Endothelial cell of umbilical vein (primary cell): ENCODE measurements around the gene NALCN. TPM values are rescaled to one million over a fixed set of nuclear protein-coding genes. Genes with fewer than 3 reads are reported as not detected.

ENCODE experiments used
- Bru-seq: library from RNA; stranded (reverse); fragments of 400-500 nt; gene quantifications from one replicate; lab custom pipeline; 2021; lab: Mats Ljungman, UMichigan
- BruChase-seq, 2 experiments: library from RNA; stranded (reverse); fragments of 400-500 nt; gene quantifications; one replicate each; lab custom pipeline; 2021; lab: Mats Ljungman, UMichigan
- BruUV-seq: library from RNA; stranded (reverse); fragments of 400-500 nt; replicated peaks from 2 replicates; lab custom pipeline; 2021; lab: Mats Ljungman, UMichigan
- CTCF ChIA-PET: fragments of 300-600, 350-600 bp; sonication (Branson Sonifier 250); formaldehyde crosslinking; loops from one replicate; lab custom pipeline; 2021; ENCODE audit warnings: antibody characterized with exemption, inconsistent platforms; lab: Charles Lee
- POLR2A ChIA-PET: fragments of 300-600, 350-600 bp; sonication (Branson Sonifier 250); formaldehyde crosslinking; loops from one replicate; lab custom pipeline; 2021; ENCODE audit warnings: antibody characterized with exemption, inconsistent platforms; lab: Charles Lee
- DNase-seq: peaks from one replicate; pipeline ENCODE4 v3.0.0-alpha.2; 2011; ENCODE audit warnings: low read depth, low spot score
- FAIRE-seq: peaks from 2 replicates; lab custom pipeline; 2011; peaks lifted over from hg19 to GRCh38; lab: Jason Lieb, UNC
- H2AFZ ChIP-seq: 2 replicates; pipeline ENCODE4 v1.6.0; 2012; ENCODE audit warnings: low read depth, low read length, control low read depth, inconsistent platforms
- H3K27ac ChIP-seq: 2 replicates; pipeline ENCODE4 v1.5.1; 2011; ENCODE audit warnings: low read depth, mild to moderate bottlenecking, control low read depth, low read length, moderate library complexity; ENCODE audit not compliant: insufficient read depth
- H3K27me3 ChIP-seq, 2 experiments: 2 replicates each; pipeline versions ENCODE4 v1.6.0 to v1.6.1; 2011; ENCODE audit warnings: low read length in 2 of 2, mixed read lengths in 1 of 2; ENCODE audit not compliant: control insufficient read depth in 2 of 2, insufficient read depth in 2 of 2
- H3K36me3 ChIP-seq, 2 experiments: 2 replicates in 1 of 2; 3 replicates in 1 of 2; pipeline ENCODE4 v1.5.1; 2011; ENCODE audit warnings: low read length in 2 of 2, mild to moderate bottlenecking in 1 of 2, moderate library complexity in 1 of 2; ENCODE audit not compliant: control insufficient read depth in 2 of 2, insufficient read depth in 2 of 2; ENCODE audit errors: extremely low read depth in 1 of 2
- H3K4me1 ChIP-seq: 3 replicates; pipeline ENCODE4 v1.5.1; 2011; ENCODE audit warnings: mild to moderate bottlenecking, low read length; ENCODE audit not compliant: control insufficient read depth, insufficient read depth; ENCODE audit errors: extremely low read depth
- H3K4me2 ChIP-seq: 2 replicates; pipeline ENCODE4 v1.6.1; 2011; ENCODE audit warnings: low read length, control low read depth, mixed read lengths; ENCODE audit not compliant: insufficient read depth
- H3K4me3 ChIP-seq, 3 experiments: fragments of 200-600 bp in 1 of 3; sonication (generic), shearing (Covaris generic) in 1 of 3; replicated peaks in 1 of 3; 2 replicates each; pipeline ENCODE4 v1.5.1; 2011 to 2016; ENCODE audit warnings: control low read depth in 3 of 3, low read length in 3 of 3, mild to moderate bottlenecking in 2 of 3, inconsistent platforms in 1 of 3, low read depth in 1 of 3, moderate library complexity in 1 of 3; ENCODE audit not compliant: insufficient read depth in 1 of 3
- H3K79me2 ChIP-seq: 2 replicates; pipeline ENCODE4 v1.6.0; 2012; ENCODE audit warnings: low read length, inconsistent platforms; ENCODE audit not compliant: control insufficient read depth, insufficient read depth
- H3K9ac ChIP-seq: replicated peaks from 2 replicates; pipeline ENCODE3; 2011; ENCODE audit warnings: low read length, control low read depth; ENCODE audit not compliant: insufficient read depth; ENCODE audit errors: extremely low read depth
- H3K9me1 ChIP-seq: replicated peaks from 3 replicates; pipeline ENCODE4 v1.6.0; 2011; ENCODE audit warnings: mild to moderate bottlenecking, low read length; ENCODE audit not compliant: control insufficient read depth, insufficient read depth; ENCODE audit errors: extremely low read depth
- H3K9me3 ChIP-seq: replicated peaks from 2 replicates; pipeline ENCODE4 v1.5.1; 2012; ENCODE audit warnings: low read length, inconsistent platforms; ENCODE audit not compliant: control insufficient read depth, insufficient read depth
- H4K20me1 ChIP-seq: replicated peaks from 2 replicates; pipeline ENCODE3; 2011; ENCODE audit warnings: mild to moderate bottlenecking, low read length; ENCODE audit not compliant: control insufficient read depth, insufficient read depth; ENCODE audit errors: extremely low read depth
- EZH2 ChIP-seq: IDR thresholded peaks from 2 replicates; pipeline ENCODE4 v1.6.1; 2012; ENCODE audit warnings: borderline replicate concordance, low read depth, mild to moderate bottlenecking, moderate library complexity, low read length, inconsistent platforms; ENCODE audit not compliant: severe bottlenecking
- FOS ChIP-seq: IDR thresholded peaks from 2 replicates; pipeline ENCODE4 v1.6.1; 2011; ENCODE audit warnings: mild to moderate bottlenecking, low read length, moderate library complexity, borderline replicate concordance; ENCODE audit not compliant: insufficient read depth
- GATA2 ChIP-seq: IDR thresholded peaks from 2 replicates; pipeline ENCODE4 v1.7.0; 2011; ENCODE audit warnings: low read depth, mild to moderate bottlenecking, moderate library complexity, mixed read lengths, low read length; ENCODE audit not compliant: insufficient read length, insufficient read depth
- JUN ChIP-seq: IDR thresholded peaks from 2 replicates; pipeline ENCODE4 v1.6.1; 2011; ENCODE audit warnings: borderline replicate concordance, low read depth; ENCODE audit not compliant: insufficient read length, insufficient read depth
- MAX ChIP-seq: IDR thresholded peaks from 2 replicates; pipeline ENCODE4 v1.6.1; 2011; ENCODE audit not compliant: insufficient read depth, insufficient read length
- MYC ChIP-seq: IDR thresholded peaks from one replicate; pipeline ENCODE4 v1.6.1; 2011; ENCODE audit warnings: mild to moderate bottlenecking, low read depth, low read length
- POLR2A ChIP-seq: IDR thresholded peaks from 2 replicates; pipeline ENCODE4 v1.6.1; 2012; ENCODE audit warnings: low read depth, mild to moderate bottlenecking, control low read depth, low read length
- POLR2AphosphoS5 ChIP-seq: IDR thresholded peaks from 2 replicates; pipeline ENCODE4 v1.6.1; 2012; ENCODE audit warnings: low read depth, mild to moderate bottlenecking, control low read depth, low read length, moderate library complexity; ENCODE audit not compliant: insufficient read depth
- dilution Hi-C: fragments of 300-500 bp; cut with MboI; formaldehyde crosslinking; loops from one replicate; pipeline ENCODE4 v1.15.0; 2019; ENCODE audit warnings: low sequenced_read_pairs; ENCODE audit not compliant: extremely low pct_ligation_motif_present
- intact Hi-C: fragments of 100-400 bp; cut with micrococcal nuclease; formaldehyde crosslinking; loops from one replicate; pipeline ENCODE4 v1.10.0; 2022
- long read RNA-seq: library from polyadenylated mRNA; stranded (forward); transcript quantifications from one replicate; pipeline ENCODE4 v2.0.0, GENCODE V29; 2021
- polyA minus RNA-seq, 3 experiments: library from RNA; depleted of rRNA, polyadenylated mRNA; stranded (reverse); fragments of >200 nt; gene quantifications; 1 replicate in 1 of 3; 2 replicates in 2 of 3; pipeline ENCODE4 v1.2.3, GENCODE V29; 2011
- polyA plus RNA-seq, 4 experiments: library from polyadenylated mRNA; depleted of rRNA in 3 of 4; stranded (reverse) in 3 of 4; unstranded in 1 of 4; fragments of >200 nt; gene quantifications; 2 replicates each; pipeline versions ENCODE4 v1.2.1 to v1.2.3, GENCODE V29; 2011 to 2012; ENCODE audit warnings: missing spikeins in 1 of 4
- total RNA-seq: library from RNA; stranded (reverse); gene quantifications from 2 replicates; pipeline ENCODE4 v1.2.3, GENCODE V29; 2021
- TF ChIP-seq, protein P1 (sequence below), 2 donors: IDR thresholded peaks; 1 replicate in 1 of 2; 2 replicates in 1 of 2; pipeline ENCODE4 v1.5.1; 2011; ENCODE audit warnings: low read length in 2 of 2, mild to moderate bottlenecking in 2 of 2, moderate library complexity in 2 of 2, control low read depth in 1 of 2, inconsistent platforms in 1 of 2, low read depth in 1 of 2; ENCODE audit not compliant: insufficient read depth in 1 of 2; ENCODE audit errors: extremely low read depth in 1 of 2

The NALCN gene
- total RNA-seq (4.4 and 6.8 TPM in 2 replicates), polyA plus RNA-seq (2.2 and 3.3 TPM in 2 replicates), polyA minus RNA-seq (9.3 and 9.6 TPM in 2 replicates), Bru-seq, nascent RNA (percentile 39 among the genes with signal in this experiment), BruChase-seq, experiment 1, labeled RNA remaining after a 6-hour chase (percentile 31 among the genes with signal in this experiment), BruChase-seq, experiment 2, labeled RNA remaining after a 2-hour chase (percentile 40 among the genes with signal in this experiment)
- 2.4 TPM in 2 replicates for polyA plus RNA-seq (2011; cell fraction: cytosol; rRNA removed)
- 3.4 and 3.9 TPM in 2 replicates for polyA plus RNA-seq (2011; cell fraction: nucleus; rRNA removed)
- polyA plus RNA-seq (2012): 7.0 and 11.0 TPM in 2 replicates
- polyA minus RNA-seq (2011; cell fraction: cytosol; rRNA and poly(A)+ RNA removed): 0.41 TPM
- polyA minus RNA-seq (2011; cell fraction: nucleus; rRNA and poly(A)+ RNA removed): 12.0 and 18.7 TPM in 2 replicates
- long read RNA-seq, partial matches to known transcripts: 5 of 10 reads
- long read RNA-seq, other reads (novel, unspliced or antisense): 5 of 10 reads

DNA sequence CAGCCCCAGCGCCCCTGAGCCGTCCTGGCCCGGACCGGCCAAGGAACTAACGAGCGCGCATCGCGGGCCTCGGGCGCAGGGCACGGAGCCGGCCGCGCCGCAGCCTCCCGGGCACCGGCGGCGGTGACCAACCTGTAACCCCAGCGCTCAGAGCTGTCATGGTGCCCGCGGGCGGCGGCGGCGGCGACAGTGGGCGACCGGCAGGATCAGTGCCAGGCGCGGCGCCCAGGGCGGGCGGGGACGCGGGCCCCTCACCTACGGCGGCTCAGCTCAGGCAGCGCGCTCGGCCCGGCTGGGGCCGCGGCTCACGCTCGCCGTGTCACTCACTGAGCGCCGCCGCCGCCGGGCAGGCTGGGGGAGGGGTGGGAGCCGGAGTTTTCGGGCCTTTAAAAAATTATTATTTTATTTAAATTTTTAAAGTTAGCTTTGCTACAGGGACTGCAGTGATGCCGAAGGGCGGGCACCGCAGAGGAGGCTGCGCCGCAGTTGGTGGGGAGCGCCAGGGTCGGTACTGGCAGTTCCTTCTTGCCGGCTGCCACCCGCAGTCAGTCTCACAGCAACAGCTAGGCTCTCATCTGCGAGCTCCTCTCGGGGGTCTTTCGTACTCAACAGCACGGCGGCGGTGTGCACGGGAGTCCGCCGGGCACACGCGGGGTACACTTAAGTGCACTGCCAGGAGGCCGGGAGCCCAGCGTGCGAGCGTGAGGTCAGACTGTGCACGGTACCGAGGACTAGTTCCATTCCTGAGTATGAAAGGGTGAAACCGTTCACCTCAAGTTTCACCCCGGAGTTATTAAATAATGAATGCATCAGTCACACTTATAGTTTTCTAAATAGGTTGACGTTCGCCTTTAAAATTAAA lies at the start of gene NALCN:
TSS of gene NALCN (minus strand) at position 328 of the 862 bp plus-strand sequence. CDS start 17,382 bp downstream, outside the sequence.
- peak within 1 kb of the TSS; percentile 0 to 64 (median 43) for H3K4me3 ChIP-seq
- H3K9ac ChIP-seq: peak within 1 kb of the TSS; percentile 69
- H3K9me3 ChIP-seq: no peaks in the 10 kb centered on the region
- BruUV-seq: no TSS peak
- FAIRE-seq: no peak
- dilution Hi-C loops: no loop called here
- peaks cover 10% of the 10 kb centered on the region for H3K4me1 ChIP-seq
- H3K79me2 ChIP-seq: no peaks in the 10 kb centered on the region
- intact Hi-C loops: loop anchor here (1.0 to 5.0 kb wide), 3 partner anchors 34 to 341 kb away; no protein-coding TSS in a partner anchor
- H3K9me1 ChIP-seq: no peaks in the 10 kb centered on the region
- H3K36me3 ChIP-seq: no peaks in the 10 kb centered on the region
- POLR2A ChIA-PET: no interaction called here
- CTCF ChIA-PET: interaction anchor here (0.7 to 2.0 kb wide), 3 partner anchors 34 to 266 kb away, joined by 3 to 9 read pairs (median 4); no protein-coding TSS in a partner anchor
- H2AFZ ChIP-seq: peak within 1 kb of the TSS; percentile 84
- H3K27me3 ChIP-seq: no peaks in the 10 kb centered on the region
- TF ChIP-seq JUN (no peak), MAX (no peak), POLR2AphosphoS5 (no peak), EZH2 (no peak), MYC (no peak), FOS (no peak), GATA2 (no peak), POLR2A (no peak)
- TF ChIP-seq, protein P1, sequence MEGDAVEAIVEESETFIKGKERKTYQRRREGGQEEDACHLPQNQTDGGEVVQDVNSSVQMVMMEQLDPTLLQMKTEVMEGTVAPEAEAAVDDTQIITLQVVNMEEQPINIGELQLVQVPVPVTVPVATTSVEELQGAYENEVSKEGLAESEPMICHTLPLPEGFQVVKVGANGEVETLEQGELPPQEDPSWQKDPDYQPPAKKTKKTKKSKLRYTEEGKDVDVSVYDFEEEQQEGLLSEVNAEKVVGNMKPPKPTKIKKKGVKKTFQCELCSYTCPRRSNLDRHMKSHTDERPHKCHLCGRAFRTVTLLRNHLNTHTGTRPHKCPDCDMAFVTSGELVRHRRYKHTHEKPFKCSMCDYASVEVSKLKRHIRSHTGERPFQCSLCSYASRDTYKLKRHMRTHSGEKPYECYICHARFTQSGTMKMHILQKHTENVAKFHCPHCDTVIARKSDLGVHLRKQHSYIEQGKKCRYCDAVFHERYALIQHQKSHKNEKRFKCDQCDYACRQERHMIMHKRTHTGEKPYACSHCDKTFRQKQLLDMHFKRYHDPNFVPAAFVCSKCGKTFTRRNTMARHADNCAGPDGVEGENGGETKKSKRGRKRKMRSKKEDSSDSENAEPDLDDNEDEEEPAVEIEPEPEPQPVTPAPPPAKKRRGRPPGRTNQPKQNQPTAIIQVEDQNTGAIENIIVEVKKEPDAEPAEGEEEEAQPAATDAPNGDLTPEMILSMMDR (IDR thresholded peaks at IDR 0.05; ENCODE audit: extremely low read depth in 1 of 2, insufficient read depth in 1 of 2, low read depth in 1 of 2, low read length in 2 of 2): no peak
- H3K27ac ChIP-seq: no peak within 1 kb of the TSS
- no peaks in the 10 kb centered on the region for H4K20me1 ChIP-seq
- peak within 1 kb of the TSS; percentile 61 for H3K4me2 ChIP-seq
- peak; percentile 49 for DNase-seq
